NT2/D1 (cell line): ENCODE measurements around the gene ST8SIA5.

Experiments used
- SUZ12 ChIP-seq: IDR thresholded peaks from 2 replicates; pipeline ENCODE4 v1.6.1; 2011; ENCODE audit not compliant: insufficient read length, insufficient read depth; ENCODE audit errors: extremely low read depth
- YY1 ChIP-seq: IDR thresholded peaks from 2 replicates; pipeline ENCODE4 v1.6.1; 2011; ENCODE audit not compliant: insufficient read length, insufficient read depth
- ZNF274 ChIP-seq: IDR thresholded peaks from 2 replicates; pipeline ENCODE4 v1.6.1; 2011; ENCODE audit warnings: mild to moderate bottlenecking, low read depth, low read length

GRCh38 chr18:46659484-46659883 lies 97.4 kb downstream of the ST8SIA5 start:
- TF ChIP-seq YY1 (no peak), SUZ12 (no peak), ZNF274 (no peak)
